WTC11 (cell line): ENCODE results near the gene ATOSB. TPM values are rescaled to one million over a fixed set of nuclear protein-coding genes. Genes with fewer than 3 reads are reported as not detected.

Experiments
- ATAC-seq: fragments of 200-7000 bp; cut with Tn5 transposase; 2 replicates; pipeline ENCODE4 v1.10.0; 2021; ENCODE audit warnings: mild to moderate bottlenecking, moderate library complexity
- CTCF ChIA-PET: fragments of 300-600 bp; sonication (Branson Sonifier 250); formaldehyde crosslinking; loops from one replicate; lab custom pipeline; 2021; ENCODE audit warnings: antibody characterized with exemption; lab: Charles Lee
- POLR2A ChIA-PET: fragments of 350-600 bp; sonication (Branson Sonifier 250); formaldehyde crosslinking; loops from one replicate; lab custom pipeline; 2021; ENCODE audit warnings: antibody characterized with exemption; lab: Charles Lee
- DNase-seq: peaks from one replicate; pipeline ENCODE4 v3.0.0; 2021; ENCODE audit warnings: low spot score
- H3K27ac Mint-ChIP-seq: 2 replicates; pipeline ENCODE4 v1.8.0; 2021; ENCODE audit warnings: mixed read lengths
- H3K27me3 Mint-ChIP-seq: 2 replicates; pipeline ENCODE4 v1.8.0; 2021; ENCODE audit warnings: low read depth, mild to moderate bottlenecking, moderate library complexity, mixed read lengths
- H3K36me3 Mint-ChIP-seq: 2 replicates; pipeline ENCODE4 v1.8.0; 2021; ENCODE audit warnings: mixed read lengths
- H3K4me1 Mint-ChIP-seq: 2 replicates; pipeline ENCODE4 v1.8.0; 2022; ENCODE audit warnings: mixed read lengths
- H3K4me3 Mint-ChIP-seq: 2 replicates; pipeline ENCODE4 v1.8.0; 2021; ENCODE audit warnings: mild to moderate bottlenecking, moderate library complexity, mixed read lengths
- H3K9me3 Mint-ChIP-seq: 2 replicates; pipeline ENCODE4 v1.8.0; 2021; ENCODE audit warnings: mixed read lengths
- ARID4B ChIP-seq: sonication (generic); formaldehyde crosslinking; IDR thresholded peaks from 2 replicates; pipeline ENCODE4 v1.8.0; 2023; ENCODE audit warnings: missing genetic modification reagents, mild to moderate bottlenecking, borderline replicate concordance
- ETV6 ChIP-seq: sonication (generic); formaldehyde crosslinking; IDR thresholded peaks from 2 replicates; pipeline ENCODE4 v1.8.1; 2022; ENCODE audit warnings: mild to moderate bottlenecking, missing genetic modification reagents
- FOXK1 ChIP-seq: sonication (generic); formaldehyde crosslinking; IDR thresholded peaks from 2 replicates; pipeline ENCODE4 v1.8.0; 2022; ENCODE audit warnings: mild to moderate bottlenecking, moderate library complexity, missing genetic modification reagents
- GABPB1 ChIP-seq: sonication (generic); formaldehyde crosslinking; IDR thresholded peaks from 2 replicates; pipeline ENCODE4 v1.8.1; 2023; ENCODE audit warnings: mild to moderate bottlenecking, missing genetic modification reagents
- PRDM15 ChIP-seq: sonication (generic); formaldehyde crosslinking; IDR thresholded peaks from 2 replicates; pipeline ENCODE4 v1.8.0; 2022; ENCODE audit warnings: missing genetic modification reagents
- STAT6 ChIP-seq: sonication (generic); formaldehyde crosslinking; conservative IDR thresholded peaks from 2 replicates; pipeline ENCODE4 v1.8.1; 2023; ENCODE audit warnings: mild to moderate bottlenecking, low read depth, missing genetic modification reagents, moderate library complexity
- TP53 ChIP-seq: sonication (generic); formaldehyde crosslinking; IDR thresholded peaks from 2 replicates; pipeline ENCODE4 v1.8.1; 2023; ENCODE audit warnings: mild to moderate bottlenecking, missing genetic modification reagents
- ZBTB43 ChIP-seq: sonication (generic); formaldehyde crosslinking; IDR thresholded peaks from 2 replicates; pipeline ENCODE4 v1.8.1; 2023; ENCODE audit warnings: mild to moderate bottlenecking, missing genetic modification reagents
- ZNF232 ChIP-seq: sonication (generic); formaldehyde crosslinking; IDR thresholded peaks from 2 replicates; pipeline ENCODE4 v1.8.0; 2022; ENCODE audit warnings: mild to moderate bottlenecking, missing genetic modification reagents
- ZNF416 ChIP-seq: fragments of 250-450 bp; sonication (Bioruptor Pico); IDR thresholded peaks from 2 replicates; pipeline ENCODE4 v1.9.0; 2021; ENCODE audit warnings: mild to moderate bottlenecking, inconsistent platforms
- ZNF423 ChIP-seq: fragments of 250-450 bp; sonication (Bioruptor Pico); IDR thresholded peaks from 2 replicates; pipeline ENCODE4 v2.1.2; 2022; ENCODE audit warnings: mild to moderate bottlenecking, moderate library complexity
- ZNF512 ChIP-seq: sonication (generic); formaldehyde crosslinking; IDR thresholded peaks from 2 replicates; pipeline ENCODE4 v1.8.1; 2022; ENCODE audit warnings: missing genetic modification reagents, borderline replicate concordance
- total RNA-seq: library from RNA; stranded (reverse); gene quantifications from 3 replicates; pipeline ENCODE4 v1.2.3, GENCODE V29; 2021

Gene ATOSB
- total RNA-seq, 1 experiment from 2014 or later: 8.7 TPM

- POLR2A ChIA-PET: interaction anchor here (0.6 to 2.0 kb wide), 9 partner anchors 12 to 225 kb away, joined by 3 to 16 read pairs (median 7); partner anchors contain the start of genes DNAJB5, FANCG, STOML2 and UNC13B
- no peaks in the 10 kb centered on the region for H3K36me3 Mint-ChIP-seq
- no peaks in the 10 kb centered on the region for H3K27me3 Mint-ChIP-seq
- ATAC-seq (no peak), DNase-seq (no peak)
- H3K4me1 Mint-ChIP-seq: peaks cover 37% of the 10 kb centered on the region
- no peaks in the 10 kb centered on the region for H3K9me3 Mint-ChIP-seq
- CTCF ChIA-PET: interaction anchor here (0.5 to 3.4 kb wide), 33 partner anchors 12 to 612 kb away, joined by 3 to 77 read pairs (median 5); partner anchors contain the start of genes PIGO, RUSC2, STOML2 and UNC13B
- peak overlapping the region; percentile 95; the same call in 1 of the 2 replicates for H3K27ac Mint-ChIP-seq
- peak overlapping the region; percentile 98 for H3K4me3 Mint-ChIP-seq
- TF ChIP-seq ZBTB43: no peak
- TF ChIP-seq GABPB1: no peak
- no peak for TF ChIP-seq ZNF232
- TF ChIP-seq ZNF416 (CRISPR knock-in tag): no peak
- no peak for TF ChIP-seq FOXK1 (CRISPR knock-in tag)
- no peak for TF ChIP-seq TP53 (CRISPR knock-in tag)
- no peak for TF ChIP-seq STAT6 (CRISPR knock-in tag)
- TF ChIP-seq ZNF512 (CRISPR knock-in tag): no peak
- no peak for TF ChIP-seq ZNF423 (CRISPR knock-in tag)
- no peak for TF ChIP-seq ETV6 (CRISPR knock-in tag)
Measured at GRCh38 chr9:35114840-35115628, 628 bp downstream of the ATOSB start.

GRCh38 chr9:35114113-35114839 is 1.4 kb downstream of the ATOSB start:
- Mint-ChIP-seq H3K4me3 (peak overlapping the region; percentile 98), H3K27ac (peak overlapping the region; percentile 99), H3K36me3 (no peaks in the 10 kb centered on the region), H3K27me3 (no peaks in the 10 kb centered on the region), H3K4me1 (peaks cover 37% of the 10 kb centered on the region), H3K9me3 (no peaks in the 10 kb centered on the region)
- DNase-seq: peak; percentile 89
- ChIA-PET CTCF (interaction anchor here (0.6 to 2.9 kb wide), 19 partner anchors 11 to 490 kb away, joined by 3 to 28 read pairs (median 4); partner anchors contain the start of genes FANCG, PIGO, RUSC2 and STOML2), POLR2A (interaction anchor here (0.6 to 2.0 kb wide), 6 partner anchors 11 to 225 kb away, joined by 3 to 16 read pairs (median 6); partner anchors contain the start of genes FANCG, STOML2, UNC13B and VCP)
- peak; percentile 54 for ATAC-seq
- TF ChIP-seq ARID4B (no peak), STAT6 (CRISPR knock-in tag) (no peak), PRDM15 (CRISPR knock-in tag) (no peak)
